Right lobe of liver (tissue), 4 donors: ENCODE data around the gene CACNA2D3.

ENCODE experiments used
- CTCF ChIP-seq, 4 donors: fragments of 200-600 bp in 3 of 4; fragments of 450-650 bp in 1 of 4; IDR thresholded peaks; one replicate each; pipeline versions ENCODE4 v1.5.1 to v1.8.0; 2016 to 2022; ENCODE audit warnings: antibody characterized with exemption in 4 of 4, mild to moderate bottlenecking in 2 of 4
- POLR2A ChIP-seq: fragments of 450-650 bp; IDR thresholded peaks from one replicate; pipeline ENCODE4 v1.6.1; 2017; ENCODE audit warnings: antibody characterized with exemption, mild to moderate bottlenecking
- donor health status: DM: no; HTN: no; CAD: no.
- donor health status: DM: no; HTN: no; CAD: no.
- donor health status: DM: no; HTN: yes; CAD: no.

GRCh38 chr3:54901906-54902685, 779.7 kb downstream of the CACNA2D3 start:
- TF ChIP-seq CTCF (IDR thresholded peaks at IDR 0.05) (no peak), POLR2A (no peak)
